H9 (cell line): Measurements from ENCODE around the gene SLC2A14. TPM values are rescaled to one million over a fixed set of nuclear protein-coding genes. Genes with fewer than 3 reads are reported as not detected.
"Not testable (repeated sequence)": the region's sequence is repeated elsewhere in the genome, so short reads cannot be mapped to it uniquely, and the experiment has no call there.

Experiments
- DNase-seq: peaks from one replicate; pipeline ENCODE4 v3.0.0-alpha.2; 2017
- H2AFZ ChIP-seq: one replicate; pipeline ENCODE4 v1.6.1; 2013; ENCODE audit warnings: mild to moderate bottlenecking, low read length, control low read depth, moderate library complexity
- H2AK5ac ChIP-seq: 2 replicates; pipeline ENCODE4 v1.6.1; 2013; ENCODE audit warnings: low read length, control low read depth, mixed read lengths; ENCODE audit not compliant: insufficient read length
- H2BK120ac ChIP-seq: one replicate; pipeline ENCODE4 v1.6.1; 2013; ENCODE audit warnings: low read depth, mild to moderate bottlenecking, low read length, control low read depth, inconsistent platforms; ENCODE audit not compliant: poor library complexity, severe bottlenecking
- H2BK12ac ChIP-seq: 2 replicates; pipeline ENCODE4 v1.6.1; 2013; ENCODE audit warnings: low read length, control low read depth, mixed read lengths, low read depth; ENCODE audit not compliant: insufficient read length
- H2BK15ac ChIP-seq: 2 replicates; pipeline ENCODE4 v1.6.1; 2013; ENCODE audit warnings: low read depth, low read length, control low read depth
- H2BK20ac ChIP-seq: one replicate; pipeline ENCODE4 v1.6.1; 2013; ENCODE audit warnings: low read depth, mild to moderate bottlenecking, low read length, control low read depth, inconsistent platforms; ENCODE audit not compliant: poor library complexity, severe bottlenecking
- H2BK5ac ChIP-seq: 2 replicates; pipeline ENCODE4 v1.6.1; 2013; ENCODE audit warnings: low read length, control low read depth, mixed read lengths; ENCODE audit not compliant: insufficient read length
- H3K14ac ChIP-seq: 2 replicates; pipeline ENCODE4 v1.6.1; 2013; ENCODE audit warnings: low read length, control low read depth; ENCODE audit not compliant: insufficient read depth
- H3K18ac ChIP-seq: 2 replicates; pipeline ENCODE4 v1.6.1; 2013; ENCODE audit warnings: low read depth, mild to moderate bottlenecking, mixed read lengths, low read length, control low read depth; ENCODE audit not compliant: insufficient read length
- H3K23ac ChIP-seq: 2 replicates; pipeline ENCODE4 v1.6.1; 2013; ENCODE audit warnings: low read length, control low read depth, mixed read lengths, low read depth; ENCODE audit not compliant: insufficient read length
- H3K23me2 ChIP-seq: 2 replicates; pipeline ENCODE4 v1.6.1; 2013; ENCODE audit warnings: low read depth, mild to moderate bottlenecking, mixed read lengths, low read length, control low read depth; ENCODE audit not compliant: insufficient read length, poor library complexity, severe bottlenecking
- H3K27ac ChIP-seq: 2 replicates; pipeline ENCODE4 v1.5.1; 2013; ENCODE audit warnings: low read length, control low read depth, mixed read lengths, low read depth; ENCODE audit not compliant: insufficient read length
- H3K27me3 ChIP-seq: 2 replicates; pipeline ENCODE4 v1.6.1; 2013; ENCODE audit warnings: low read length, control low read depth, inconsistent platforms; ENCODE audit not compliant: insufficient read depth
- H3K4ac ChIP-seq: 2 replicates; pipeline ENCODE4 v1.6.1; 2013; ENCODE audit warnings: low read depth, mild to moderate bottlenecking, control low read depth, inconsistent platforms, low read length, moderate library complexity
- H3K4me1 ChIP-seq: 2 replicates; pipeline ENCODE4 v1.6.1; 2013; ENCODE audit warnings: low read length, control low read depth, inconsistent platforms; ENCODE audit not compliant: insufficient read depth
- H3K4me2 ChIP-seq: 2 replicates; pipeline ENCODE4 v1.6.1; 2013; ENCODE audit warnings: low read length, control low read depth, mixed read lengths; ENCODE audit not compliant: insufficient read length, insufficient read depth
- H3K56ac ChIP-seq: 2 replicates; pipeline ENCODE4 v1.6.1; 2013; ENCODE audit warnings: low read depth, mild to moderate bottlenecking, mixed read lengths, low read length, control low read depth; ENCODE audit not compliant: insufficient read length
- H3K79me1 ChIP-seq: 2 replicates; pipeline ENCODE4 v1.6.1; 2013; ENCODE audit warnings: low read depth, mild to moderate bottlenecking, moderate library complexity, low read length, control low read depth, inconsistent platforms; ENCODE audit not compliant: insufficient read depth, poor library complexity, severe bottlenecking
- H3K79me2 ChIP-seq: 2 replicates; pipeline ENCODE4 v1.6.1; 2013; ENCODE audit warnings: low read length, control low read depth, inconsistent platforms; ENCODE audit not compliant: insufficient read depth
- H3K9ac ChIP-seq: 2 replicates; pipeline ENCODE4 v1.6.1; 2013; ENCODE audit warnings: low read length, control low read depth, mixed read lengths; ENCODE audit not compliant: insufficient read length; ENCODE audit errors: extremely low read depth
- H3K9me3 ChIP-seq: one replicate; pipeline ENCODE4 v1.6.1; 2013; ENCODE audit warnings: low read depth, low read length, inconsistent platforms; ENCODE audit not compliant: control insufficient read depth
- H3T11ph ChIP-seq: one replicate; pipeline ENCODE4 v1.6.1; 2013; ENCODE audit warnings: mild to moderate bottlenecking, low read length, control low read depth, inconsistent platforms
- H4K20me1 ChIP-seq: one replicate; pipeline ENCODE4 v1.6.1; 2013; ENCODE audit not compliant: control insufficient read depth, insufficient read length, insufficient read depth
- H4K5ac ChIP-seq: 2 replicates; pipeline ENCODE4 v1.6.1; 2013; ENCODE audit warnings: low read depth, mild to moderate bottlenecking, mixed read lengths, low read length, control low read depth; ENCODE audit not compliant: insufficient read length
- H4K8ac ChIP-seq: replicated peaks from 2 replicates; pipeline ENCODE4 v1.6.1; 2013; ENCODE audit warnings: low read length, control low read depth, mixed read lengths, low read depth; ENCODE audit not compliant: insufficient read length
- H4K91ac ChIP-seq: 2 replicates; pipeline ENCODE4 v1.6.1; 2013; ENCODE audit warnings: low read depth, mild to moderate bottlenecking, moderate library complexity, mixed read lengths, low read length, control low read depth; ENCODE audit not compliant: insufficient read length
- H3K27ac Mint-ChIP-seq, 3 experiments: 2 replicates in 2 of 3; 3 replicates in 1 of 3; pipeline ENCODE4 v1.8.0; 2020 to 2021; ENCODE audit warnings: mixed read lengths in 3 of 3, mild to moderate bottlenecking in 1 of 3, moderate library complexity in 1 of 3
- H3K27me3 Mint-ChIP-seq: 2 replicates; pipeline ENCODE4 v1.8.0; 2021; ENCODE audit warnings: low read depth, mild to moderate bottlenecking, moderate library complexity, mixed read lengths
- H3K36me3 Mint-ChIP-seq, 3 experiments: 2 replicates in 2 of 3; 3 replicates in 1 of 3; pipeline ENCODE4 v1.8.0; 2020 to 2021; ENCODE audit warnings: low read depth in 3 of 3, mixed read lengths in 3 of 3; ENCODE audit not compliant: insufficient read depth in 1 of 3
- H3K4me1 Mint-ChIP-seq, 2 experiments: 2 replicates each; pipeline ENCODE4 v1.8.0; 2020; ENCODE audit warnings: mixed read lengths in 2 of 2
- H3K4me3 Mint-ChIP-seq, 2 experiments: 2 replicates in 1 of 2; 3 replicates in 1 of 2; pipeline ENCODE4 v1.8.0; 2020 to 2021; ENCODE audit warnings: mild to moderate bottlenecking in 2 of 2, mixed read lengths in 2 of 2, moderate library complexity in 1 of 2
- H3K9me3 Mint-ChIP-seq, 2 experiments: 2 replicates in 1 of 2; 3 replicates in 1 of 2; pipeline ENCODE4 v1.8.0; 2020; ENCODE audit warnings: mild to moderate bottlenecking in 2 of 2, mixed read lengths in 2 of 2, moderate library complexity in 1 of 2
- WGBS: extraction: QIAGEN DNeasy Blood & Tissue Kit; methylation state at CpG from one replicate; pipeline ENCODE4 v1.1.7; 2013; ENCODE audit warnings: missing lambda C conversion rate, low lambda C conversion rate, mixed read lengths; ENCODE audit not compliant: insufficient read length; ENCODE audit errors: extremely low coverage; 5-methylcytosine and 5-hydroxymethylcytosine counted together
- total RNA-seq: library from RNA; stranded (reverse); gene quantifications from 2 replicates; pipeline ENCODE4 v1.2.1, GENCODE V29; 2021

The SLC2A14 gene
- total RNA-seq, 1 experiment from 2014 or later: 19.1 TPM

- not testable (repeated sequence) for H2BK120ac ChIP-seq, H3K27ac ChIP-seq, H4K20me1 ChIP-seq, H3K23ac ChIP-seq, H2AK5ac ChIP-seq, H3K4me2 ChIP-seq, H2BK15ac ChIP-seq, H3K36me3 Mint-ChIP-seq, H2AFZ ChIP-seq, H3K9me3 ChIP-seq, H3K27me3 Mint-ChIP-seq, H2BK5ac ChIP-seq, H3K27me3 ChIP-seq, H3K14ac ChIP-seq, H3K4ac ChIP-seq, H3K9me3 Mint-ChIP-seq, H3K23me2 ChIP-seq, H3K18ac ChIP-seq, H3K9ac ChIP-seq, H3K4me3 Mint-ChIP-seq, H4K91ac ChIP-seq, H2BK20ac ChIP-seq, H3K79me2 ChIP-seq, H3K56ac ChIP-seq, H3K4me1 ChIP-seq, H3T11ph ChIP-seq, H3K79me1 ChIP-seq, H4K8ac ChIP-seq, DNase-seq, H4K5ac ChIP-seq, H2BK12ac ChIP-seq
- no CpG with 5 or more reads among the region's 5 CpGs for WGBS
- peak overlapping the region; percentile 25 to 80 (median 46); a peak in 4 of 7 replicates for H3K27ac Mint-ChIP-seq
- H3K4me1 Mint-ChIP-seq: peaks cover 48 to 52% of the 10 kb centered on the region in 2 experiments
These were observed 22.6 kb downstream of the SLC2A14 start for GRCh38 chr12:7850099-7850498.

GRCh38 chr12:7848098-7848422 is 24.7 kb downstream of the SLC2A14 start:
- H3K27me3 ChIP-seq, H3K4ac ChIP-seq, H2BK15ac ChIP-seq, H3K36me3 Mint-ChIP-seq, DNase-seq, H3K79me1 ChIP-seq, H3K4me3 Mint-ChIP-seq, H2BK12ac ChIP-seq, H3K4me1 ChIP-seq, H3K23ac ChIP-seq, H3K14ac ChIP-seq, H2AK5ac ChIP-seq, H3K56ac ChIP-seq, H4K8ac ChIP-seq, H3K9ac ChIP-seq, H3T11ph ChIP-seq, H4K5ac ChIP-seq, H3K79me2 ChIP-seq, H3K23me2 ChIP-seq, H3K18ac ChIP-seq, H3K27me3 Mint-ChIP-seq, H3K4me2 ChIP-seq, H3K9me3 Mint-ChIP-seq, H2BK5ac ChIP-seq, H2BK20ac ChIP-seq, H4K91ac ChIP-seq, H4K20me1 ChIP-seq, H3K9me3 ChIP-seq, H2AFZ ChIP-seq: not testable (repeated sequence)
- Histone ChIP-seq H3K27ac (peak overlapping the region; percentile 74), H2BK120ac (peak overlapping the region; percentile 61)
- Mint-ChIP-seq H3K27ac (peak overlapping the region; percentile 84 to 88 (median 85)), H3K4me1 (peaks cover 57 to 58% of the 10 kb centered on the region in 2 experiments)
- WGBS: no CpG with 5 or more reads among the region's 2 CpGs
